Measurements from ENCODE around the gene STARD9. TPM values are rescaled to one million over a fixed set of nuclear protein-coding genes. Genes with fewer than 3 reads are reported as not detected.

Gene STARD9
- polyA plus RNA-seq, 1 donor (not counting 4 experiments of a cell fraction or from before 2014, with no cell fraction given): 0.76 TPM

- Histone ChIP-seq H3K27me3 (ENCODE audit: control insufficient read depth, extremely low read depth, insufficient read depth, low read length) (no peaks in the 10 kb centered on the region), H3K4me1 (ENCODE audit: control insufficient read depth, extremely low read depth, insufficient read depth, low read length) (no peaks in the 10 kb centered on the region), H3K9ac (ENCODE audit: control insufficient read depth, extremely low read depth, insufficient read depth, low read length) (no peak overlapping the region), H3K9me1 (ENCODE audit: control insufficient read depth, extremely low read depth, insufficient read depth, low read length) (no peaks in the 10 kb centered on the region), H3K9me3 (ENCODE audit: control insufficient read depth, low read depth, low read length) (no peaks in the 10 kb centered on the region), H3K27ac (ENCODE audit: control insufficient read depth, insufficient read depth, low read length) (no peak overlapping the region), H3K36me3 (ENCODE audit: control insufficient read depth in 2 of 2, extremely low read depth in 1 of 2, insufficient read depth in 2 of 2, low read length in 2 of 2) (no peaks in the 10 kb centered on the region), H4K20me1 (ENCODE audit: control insufficient read depth, extremely low read depth, insufficient read depth, low read length) (no peaks in the 10 kb centered on the region), H3K79me2 (ENCODE audit: control insufficient read depth, insufficient read depth, low read length) (no peaks in the 10 kb centered on the region), H3K4me3 (ENCODE audit: control insufficient read depth in 2 of 3, extremely low read depth in 1 of 3, insufficient read depth in 2 of 3, low read depth in 1 of 3, low read length in 3 of 3) (no peak overlapping the region), H3K4me2 (ENCODE audit: control insufficient read depth, extremely low read depth, insufficient read depth, low read depth, low read length) (no peak overlapping the region), H2AFZ (ENCODE audit: control insufficient read depth, low read length) (no peak overlapping the region)
- DNase-seq (ENCODE audit: low read depth, low spot score): no peak
- TF ChIP-seq, protein P1, sequence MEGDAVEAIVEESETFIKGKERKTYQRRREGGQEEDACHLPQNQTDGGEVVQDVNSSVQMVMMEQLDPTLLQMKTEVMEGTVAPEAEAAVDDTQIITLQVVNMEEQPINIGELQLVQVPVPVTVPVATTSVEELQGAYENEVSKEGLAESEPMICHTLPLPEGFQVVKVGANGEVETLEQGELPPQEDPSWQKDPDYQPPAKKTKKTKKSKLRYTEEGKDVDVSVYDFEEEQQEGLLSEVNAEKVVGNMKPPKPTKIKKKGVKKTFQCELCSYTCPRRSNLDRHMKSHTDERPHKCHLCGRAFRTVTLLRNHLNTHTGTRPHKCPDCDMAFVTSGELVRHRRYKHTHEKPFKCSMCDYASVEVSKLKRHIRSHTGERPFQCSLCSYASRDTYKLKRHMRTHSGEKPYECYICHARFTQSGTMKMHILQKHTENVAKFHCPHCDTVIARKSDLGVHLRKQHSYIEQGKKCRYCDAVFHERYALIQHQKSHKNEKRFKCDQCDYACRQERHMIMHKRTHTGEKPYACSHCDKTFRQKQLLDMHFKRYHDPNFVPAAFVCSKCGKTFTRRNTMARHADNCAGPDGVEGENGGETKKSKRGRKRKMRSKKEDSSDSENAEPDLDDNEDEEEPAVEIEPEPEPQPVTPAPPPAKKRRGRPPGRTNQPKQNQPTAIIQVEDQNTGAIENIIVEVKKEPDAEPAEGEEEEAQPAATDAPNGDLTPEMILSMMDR (optimal IDR thresholded peaks at IDR 0.05 in 1 of 3, IDR thresholded peaks at IDR 0.05 in 1 of 3, conservative IDR thresholded peaks at IDR 0.05 in 1 of 3; ENCODE audit: extremely low read depth in 1 of 3, insufficient read depth in 2 of 3, low read length in 3 of 3): no peak
- TF ChIP-seq EZH2 (IDR thresholded peaks at IDR 0.05; ENCODE audit: low read length): no peak
- FAIRE-seq: no peak
- dilution Hi-C loops (cut with MboI; ENCODE audit: extremely low pct_ligation_motif_present, low sequenced_read_pairs): no loop called here
Observed at GRCh38 chr15:42605796-42606195, 30.4 kb downstream of the STARD9 start.

- dilution Hi-C loops (cut with MboI; ENCODE audit: extremely low pct_ligation_motif_present, low sequenced_read_pairs): no loop called here
- Histone ChIP-seq H3K4me3 (ENCODE audit: control insufficient read depth in 2 of 3, extremely low read depth in 1 of 3, insufficient read depth in 2 of 3, low read depth in 1 of 3, low read length in 3 of 3) (no peak overlapping the region), H3K9me3 (ENCODE audit: control insufficient read depth, low read depth, low read length) (no peaks in the 10 kb centered on the region), H3K9me1 (ENCODE audit: control insufficient read depth, extremely low read depth, insufficient read depth, low read length) (no peaks in the 10 kb centered on the region), H3K27me3 (ENCODE audit: control insufficient read depth, extremely low read depth, insufficient read depth, low read length) (no peaks in the 10 kb centered on the region), H3K36me3 (ENCODE audit: control insufficient read depth in 2 of 2, extremely low read depth in 1 of 2, insufficient read depth in 2 of 2, low read length in 2 of 2) (no peaks in the 10 kb centered on the region), H4K20me1 (ENCODE audit: control insufficient read depth, extremely low read depth, insufficient read depth, low read length) (no peaks in the 10 kb centered on the region), H3K9ac (ENCODE audit: control insufficient read depth, extremely low read depth, insufficient read depth, low read length) (no peak overlapping the region), H3K4me2 (ENCODE audit: control insufficient read depth, extremely low read depth, insufficient read depth, low read depth, low read length) (no peak overlapping the region), H3K4me1 (ENCODE audit: control insufficient read depth, extremely low read depth, insufficient read depth, low read length) (no peaks in the 10 kb centered on the region), H2AFZ (ENCODE audit: control insufficient read depth, low read length) (no peak overlapping the region), H3K79me2 (ENCODE audit: control insufficient read depth, insufficient read depth, low read length) (no peaks in the 10 kb centered on the region), H3K27ac (ENCODE audit: control insufficient read depth, insufficient read depth, low read length) (no peak overlapping the region)
- FAIRE-seq: no peak
- no peak for DNase-seq (ENCODE audit: low read depth, low spot score)
- TF ChIP-seq, protein P1 (optimal IDR thresholded peaks at IDR 0.05 in 1 of 3, IDR thresholded peaks at IDR 0.05 in 1 of 3, conservative IDR thresholded peaks at IDR 0.05 in 1 of 3; ENCODE audit: extremely low read depth in 1 of 3, insufficient read depth in 2 of 3, low read length in 3 of 3): no peak
- TF ChIP-seq EZH2 (IDR thresholded peaks at IDR 0.05; ENCODE audit: low read length): no peak
Observed at GRCh38 chr15:42608110-42608531, 32.7 kb downstream of the STARD9 start.

Data from keratinocyte (primary cell).